AG10803 (cell line): ENCODE data around the gene PNMA8C.

Experiments
- DNase-seq: peaks from one replicate; pipeline ENCODE4 v3.0.0; 2010; ENCODE audit warnings: low read depth
- H3K4me3 ChIP-seq: 2 replicates; pipeline ENCODE4 v1.5.1; 2011; ENCODE audit warnings: mild to moderate bottlenecking, low read length, control low read depth
- TF ChIP-seq, protein P1 (sequence below): conservative IDR thresholded peaks from 2 replicates; pipeline ENCODE4 v1.5.1; 2011; ENCODE audit warnings: mild to moderate bottlenecking, low read length, control low read depth, inconsistent platforms

The PNMA8C gene

DNA sequence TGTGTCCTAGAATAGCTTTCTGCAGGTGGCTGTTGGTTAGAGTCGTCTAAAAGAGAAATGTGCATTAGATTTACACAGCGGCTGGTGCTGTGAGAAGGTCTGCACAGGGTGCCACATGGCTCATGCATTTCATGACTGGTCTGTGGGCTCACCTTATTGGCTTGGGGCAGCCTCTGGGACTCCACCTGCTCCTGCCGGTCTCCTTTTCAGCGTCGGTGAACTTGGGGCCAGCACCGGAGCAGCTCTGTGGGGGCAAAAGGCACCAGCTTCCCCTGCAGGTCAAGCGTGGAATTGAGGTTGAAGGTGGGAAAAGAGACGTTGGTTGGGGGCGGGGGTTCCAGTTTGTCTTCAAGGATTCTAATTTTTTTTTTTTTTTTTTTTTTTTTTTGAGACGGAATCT lies 3.1 kb upstream of the PNMA8C start:
- no peak overlapping the region for H3K4me3 ChIP-seq
- TF ChIP-seq, protein P1, sequence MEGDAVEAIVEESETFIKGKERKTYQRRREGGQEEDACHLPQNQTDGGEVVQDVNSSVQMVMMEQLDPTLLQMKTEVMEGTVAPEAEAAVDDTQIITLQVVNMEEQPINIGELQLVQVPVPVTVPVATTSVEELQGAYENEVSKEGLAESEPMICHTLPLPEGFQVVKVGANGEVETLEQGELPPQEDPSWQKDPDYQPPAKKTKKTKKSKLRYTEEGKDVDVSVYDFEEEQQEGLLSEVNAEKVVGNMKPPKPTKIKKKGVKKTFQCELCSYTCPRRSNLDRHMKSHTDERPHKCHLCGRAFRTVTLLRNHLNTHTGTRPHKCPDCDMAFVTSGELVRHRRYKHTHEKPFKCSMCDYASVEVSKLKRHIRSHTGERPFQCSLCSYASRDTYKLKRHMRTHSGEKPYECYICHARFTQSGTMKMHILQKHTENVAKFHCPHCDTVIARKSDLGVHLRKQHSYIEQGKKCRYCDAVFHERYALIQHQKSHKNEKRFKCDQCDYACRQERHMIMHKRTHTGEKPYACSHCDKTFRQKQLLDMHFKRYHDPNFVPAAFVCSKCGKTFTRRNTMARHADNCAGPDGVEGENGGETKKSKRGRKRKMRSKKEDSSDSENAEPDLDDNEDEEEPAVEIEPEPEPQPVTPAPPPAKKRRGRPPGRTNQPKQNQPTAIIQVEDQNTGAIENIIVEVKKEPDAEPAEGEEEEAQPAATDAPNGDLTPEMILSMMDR: 0 out of 2 replicates have a peak, but pooled peaks have one; percentile 16
- DNase-seq: no peak

DNA sequence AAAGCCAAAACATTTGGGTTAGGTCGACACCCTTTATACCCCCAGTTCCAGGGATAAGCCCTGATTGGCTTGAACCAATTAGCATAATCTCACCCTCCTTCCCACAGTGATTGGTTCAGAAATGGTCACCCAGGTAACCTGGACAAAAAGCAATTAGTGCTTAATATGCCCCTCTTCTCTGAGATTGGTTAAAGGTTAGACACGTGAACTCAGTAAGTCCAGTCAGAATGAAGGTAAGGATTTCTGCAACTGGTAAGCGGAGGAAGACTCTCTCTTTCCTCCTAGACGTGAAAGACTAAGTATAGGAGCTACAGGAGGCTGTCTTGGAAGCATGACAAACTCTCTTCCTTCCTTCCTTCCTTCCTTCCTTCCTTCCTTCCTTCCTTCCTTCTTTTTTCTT lies 1.3 kb upstream of the PNMA8C start:
- no peak overlapping the region for H3K4me3 ChIP-seq
- no peak for DNase-seq
- TF ChIP-seq, protein P1: no peak

DNA sequence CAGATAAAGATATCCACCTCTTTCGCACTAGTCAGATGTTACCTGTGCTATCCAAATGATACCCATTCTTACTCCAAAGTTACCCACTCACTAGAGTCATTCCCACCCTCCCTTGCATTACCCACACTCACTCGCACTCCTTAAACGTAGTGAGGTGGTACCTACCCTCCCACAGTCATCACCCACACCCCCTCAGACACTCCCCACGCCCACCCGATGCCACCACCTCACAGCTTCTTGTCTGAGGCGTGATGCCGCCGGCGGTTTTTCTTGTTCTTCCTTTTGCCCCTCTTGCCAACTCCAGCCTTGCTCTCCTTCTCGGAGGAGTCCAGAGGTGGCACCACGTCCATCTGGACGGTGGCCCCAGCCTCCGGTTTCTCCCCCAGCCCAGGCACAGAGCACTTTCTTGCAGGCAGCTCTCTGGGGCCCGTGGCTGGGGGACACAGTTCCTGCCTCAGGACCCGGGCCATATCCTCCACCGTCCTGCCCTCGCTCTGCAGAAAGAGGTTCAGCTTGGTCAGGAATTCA lies 1.2 kb downstream of the PNMA8C start:
- TF ChIP-seq, protein P1: no peak
- no peak overlapping the region for H3K4me3 ChIP-seq
- DNase-seq: no peak

DNA sequence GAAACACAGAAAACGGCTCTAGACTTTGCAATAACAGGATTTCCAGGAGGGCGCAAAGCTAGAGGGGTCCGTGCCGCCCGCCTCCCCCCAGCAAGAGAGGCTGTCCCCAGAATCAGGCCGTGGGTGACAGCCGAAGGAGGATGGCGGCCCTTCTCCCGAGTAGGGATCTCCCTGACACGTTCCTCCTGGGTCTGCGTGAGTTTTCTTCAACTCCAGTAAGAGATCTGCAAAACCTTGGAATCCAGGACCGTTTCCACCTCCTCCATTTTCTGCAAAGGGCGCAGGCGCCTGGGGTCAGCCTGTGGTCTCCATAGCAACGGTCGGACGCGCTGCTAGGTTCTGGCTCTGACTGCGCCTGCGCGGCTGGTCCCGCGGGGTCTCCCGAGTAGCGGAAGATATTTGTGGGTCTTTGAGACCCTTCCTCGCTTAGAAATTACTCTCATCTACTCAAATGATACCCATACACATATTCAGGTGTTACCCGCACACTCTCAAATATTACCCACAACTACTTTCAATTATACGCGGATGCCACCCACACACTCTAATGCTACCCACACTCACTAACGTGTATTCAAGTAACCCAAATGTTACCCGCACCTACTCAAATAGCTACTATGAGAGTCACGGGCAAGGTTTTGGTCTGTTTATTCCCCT lies 2.1 kb downstream of the PNMA8C start:
- TF ChIP-seq, protein P1: no peak
- peak overlapping the region; percentile 70 for H3K4me3 ChIP-seq
- peak; percentile 73 for DNase-seq

DNA sequence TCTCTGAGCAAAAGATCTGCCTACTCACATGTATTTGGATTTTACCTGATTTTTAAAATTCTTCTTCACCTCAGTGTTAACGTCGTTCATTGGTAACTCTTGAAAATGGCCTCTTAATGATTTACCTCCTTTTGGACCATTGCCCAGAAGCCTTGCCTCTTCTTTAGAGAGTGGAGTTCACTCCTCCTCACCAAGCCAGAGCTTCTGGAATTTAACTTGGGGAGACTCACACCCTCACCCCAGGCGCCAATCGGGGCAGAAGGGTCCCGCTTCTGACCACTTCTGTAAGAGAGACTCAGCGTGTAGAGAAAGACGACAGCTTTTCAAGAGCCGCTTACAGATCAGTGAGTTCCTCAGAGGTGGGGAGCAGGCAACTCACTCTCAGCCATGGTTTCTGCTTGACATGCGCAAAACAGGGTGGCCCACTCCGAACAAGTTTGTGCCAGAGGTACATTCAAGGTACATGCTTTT lies 2.7 kb downstream of the PNMA8C start:
- DNase-seq: no peak
- H3K4me3 ChIP-seq: peak overlapping the region; percentile 70
- TF ChIP-seq, protein P1: no peak

DNA sequence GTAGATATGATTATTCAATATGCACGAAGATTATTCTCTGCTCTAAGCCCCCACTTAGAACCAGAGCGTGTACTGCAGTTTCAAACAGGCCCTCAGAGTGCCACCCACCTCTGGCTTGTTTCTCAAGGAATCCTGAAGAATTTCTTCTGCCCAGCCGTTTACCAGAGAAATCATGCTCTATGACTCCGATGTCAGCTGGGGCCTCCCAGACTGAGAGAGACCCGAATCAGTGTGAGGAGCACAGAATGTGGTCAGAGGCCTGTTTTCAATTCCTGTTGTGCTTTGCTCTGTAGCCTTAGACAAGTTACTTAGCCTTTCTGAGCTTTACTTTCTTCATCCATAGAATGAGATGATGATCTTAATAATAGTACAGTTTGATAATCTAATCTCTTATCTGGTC lies 5.5 kb downstream of the PNMA8C start:
- no peak overlapping the region for H3K4me3 ChIP-seq
- DNase-seq: no peak
- TF ChIP-seq, protein P1: no peak

DNA sequence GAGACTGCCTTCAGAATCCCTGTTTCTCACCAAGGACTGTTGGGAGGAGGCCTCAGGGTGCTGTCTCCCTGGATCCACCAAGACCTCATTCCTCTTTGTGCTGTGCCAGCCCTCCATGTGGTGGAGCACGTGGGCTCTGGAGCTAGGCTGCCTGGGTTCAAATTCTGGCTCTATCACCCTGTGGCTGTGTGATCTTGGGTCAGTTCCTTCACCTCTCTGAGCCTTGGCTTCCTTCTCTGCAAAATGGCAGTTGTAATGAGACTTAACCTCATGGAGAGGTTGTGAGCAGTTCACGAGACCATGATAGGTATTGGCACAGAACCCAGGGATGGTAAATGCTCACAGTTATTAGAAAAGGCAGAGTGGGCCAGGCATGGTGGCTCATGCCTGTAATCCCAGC lies 6.4 kb downstream of the PNMA8C start:
- no peak for DNase-seq
- no peak overlapping the region for H3K4me3 ChIP-seq
- TF ChIP-seq, protein P1: no peak
